Left renal pelvis (tissue), 4 donors: ENCODE results near the gene OR1S1. TPM values are rescaled to one million over a fixed set of nuclear protein-coding genes. Genes with fewer than 3 reads are reported as not detected.
"Not testable (repeated sequence)": the region's sequence is repeated elsewhere in the genome, so short reads cannot be mapped to it uniquely, and the experiment has no call there.

Experiments used
- DNase-seq, 4 donors: peaks; one replicate each; pipeline ENCODE4 v3.0.0-alpha.2; 2013; ENCODE audit warnings: low read depth in 4 of 4, low spot score in 3 of 4
- polyA plus RNA-seq, 4 donors: library from polyadenylated mRNA; unstranded; fragments of 120-200 nt; gene quantifications; one replicate each; pipeline ENCODE4 v1.2.1, GENCODE V29; 2013; ENCODE audit not compliant: insufficient read length in 4 of 4

Gene OR1S1
- polyA plus RNA-seq: not detected

DNA sequence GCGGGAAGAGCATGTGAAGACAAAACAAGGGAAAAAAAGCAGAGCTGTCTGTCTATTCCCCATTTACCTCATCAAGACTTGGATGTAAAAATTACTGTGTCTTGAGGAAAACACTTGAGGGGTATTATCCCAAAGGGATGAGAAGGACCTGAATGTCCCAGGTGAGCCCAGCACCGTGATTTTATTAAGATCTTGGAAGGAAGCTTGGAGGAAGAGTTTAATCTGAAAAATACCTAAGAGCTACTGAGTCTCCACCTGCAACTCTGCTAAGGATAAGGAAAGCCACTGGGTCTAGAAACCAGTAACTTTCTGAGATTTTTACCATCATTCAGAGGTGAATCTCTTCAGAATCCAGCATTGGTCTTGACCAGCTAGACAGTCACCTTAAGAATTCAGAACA lies at the start of gene OR1S1:
Gene OR1S1, plus strand, starts transcription at position 301 of the 400 bp plus-strand sequence.
- not testable (repeated sequence) for DNase-seq

DNA sequence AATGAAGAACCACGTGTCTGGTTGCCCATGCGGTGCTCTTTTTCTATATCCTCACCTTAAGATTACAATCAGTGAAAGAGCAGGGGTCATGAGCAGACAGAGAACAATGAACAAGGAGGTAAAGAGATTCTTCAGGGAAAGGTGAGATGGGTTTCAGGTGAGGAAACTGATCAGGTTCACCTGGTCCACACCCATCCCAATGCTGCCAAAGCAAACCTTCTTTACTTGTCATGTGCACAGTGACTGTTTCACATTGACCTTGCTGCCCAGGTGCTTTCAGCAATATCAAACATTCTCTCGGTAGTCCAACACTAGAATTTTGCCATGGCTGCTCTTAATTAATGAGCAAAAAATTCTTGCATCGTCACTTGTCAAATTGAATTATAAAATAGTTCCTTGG lies 48.1 kb upstream of the OR1S1 start:
- DNase-seq: no peak

DNA sequence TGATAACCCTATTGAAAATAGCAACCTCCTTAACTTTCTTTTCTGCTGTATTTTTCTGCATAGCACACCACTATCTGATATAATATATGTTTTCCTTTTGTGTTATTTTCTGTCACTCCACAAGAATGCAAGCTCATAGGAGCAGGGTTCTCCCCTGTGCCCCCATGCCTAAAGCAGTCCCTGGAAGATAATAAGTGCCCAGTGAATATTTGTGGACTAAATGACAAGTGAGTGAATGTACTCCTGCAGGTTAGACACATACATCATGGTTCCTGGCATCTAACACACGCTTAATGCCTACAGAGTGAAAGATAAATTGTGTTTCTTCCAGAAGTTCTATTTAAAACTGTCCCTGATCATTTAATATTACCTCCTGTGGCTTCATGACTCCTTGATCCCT lies 47.5 kb upstream of the OR1S1 start:
- no peak for DNase-seq

DNA sequence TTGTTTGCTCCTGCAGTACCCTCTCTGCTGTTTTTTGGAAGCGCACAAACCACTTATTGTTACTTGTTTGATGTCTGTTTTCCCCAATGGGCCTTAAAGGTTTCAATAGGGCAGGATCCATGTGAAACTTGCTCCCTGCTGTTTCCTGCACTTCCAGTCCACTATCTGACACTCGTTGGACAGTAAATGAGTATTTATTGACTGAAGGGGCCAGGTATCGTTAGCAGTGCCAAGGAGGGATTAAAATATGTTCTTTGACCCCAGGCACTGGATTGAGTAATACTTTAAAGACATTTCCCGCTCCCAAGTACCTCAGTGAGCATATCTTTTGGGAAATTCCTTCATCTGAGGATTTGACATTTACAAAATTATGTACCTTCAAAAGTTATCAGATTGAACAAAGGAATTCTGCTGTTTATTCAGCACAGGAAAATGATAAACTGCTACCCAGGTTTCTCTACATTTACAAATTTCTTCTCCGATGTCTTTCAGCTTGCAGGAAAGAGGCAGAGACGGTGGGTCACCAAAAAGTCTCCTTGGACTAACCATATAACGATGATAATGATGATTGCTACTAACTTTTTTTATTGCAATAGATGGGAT lies 46.9 kb upstream of the OR1S1 start:
- DNase-seq: no peak

DNA sequence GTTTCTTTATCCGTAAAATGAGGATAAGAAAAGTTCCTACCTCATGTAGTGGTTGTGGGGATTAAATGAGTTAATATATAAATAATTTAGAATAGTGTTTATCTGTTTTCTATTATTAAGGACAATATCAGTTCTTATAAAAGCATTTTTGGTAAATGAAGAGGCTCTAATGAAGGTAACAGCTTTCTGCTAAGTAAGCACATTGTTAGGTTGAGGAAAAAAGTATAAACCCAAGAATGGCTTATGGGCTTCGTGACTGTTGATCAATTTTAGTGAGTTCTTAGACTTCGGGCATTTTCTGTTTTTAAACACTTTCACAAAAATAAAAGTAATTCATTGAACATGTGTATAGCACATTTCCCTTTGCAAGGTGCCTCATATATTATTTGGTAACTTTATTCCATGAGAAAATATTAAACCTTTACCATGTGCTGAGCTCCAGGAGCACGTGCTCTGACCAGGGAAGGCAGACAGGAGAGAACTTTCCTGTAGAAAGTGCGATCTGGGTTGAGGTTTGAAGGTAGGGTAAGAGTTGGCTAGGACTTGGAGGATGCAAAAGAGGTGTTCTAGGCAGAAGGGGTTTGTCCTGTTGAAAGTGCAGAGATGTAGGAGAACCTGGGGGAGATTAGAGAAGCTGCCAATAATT lies 35.0 kb upstream of the OR1S1 start:
- DNase-seq: no peak

DNA sequence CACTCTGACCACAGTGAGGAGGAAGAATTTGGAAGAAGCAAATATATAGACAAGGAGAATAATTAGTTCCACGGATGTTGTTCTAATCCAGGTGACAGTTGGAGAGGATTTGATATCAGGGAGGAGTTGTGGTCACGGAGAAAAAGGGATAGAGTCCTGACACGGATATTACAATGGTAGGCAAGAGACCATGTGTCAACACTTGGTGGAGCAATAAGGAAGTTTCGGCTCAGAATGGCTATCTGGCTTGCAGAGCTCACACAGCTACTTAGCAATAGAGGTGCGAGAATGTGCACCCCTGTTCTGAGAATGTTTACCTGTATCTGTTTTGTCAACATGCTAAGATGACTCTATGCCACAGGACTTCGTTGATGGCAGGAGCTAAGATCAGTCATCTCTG lies 34.1 kb upstream of the OR1S1 start:
- no peak for DNase-seq

DNA sequence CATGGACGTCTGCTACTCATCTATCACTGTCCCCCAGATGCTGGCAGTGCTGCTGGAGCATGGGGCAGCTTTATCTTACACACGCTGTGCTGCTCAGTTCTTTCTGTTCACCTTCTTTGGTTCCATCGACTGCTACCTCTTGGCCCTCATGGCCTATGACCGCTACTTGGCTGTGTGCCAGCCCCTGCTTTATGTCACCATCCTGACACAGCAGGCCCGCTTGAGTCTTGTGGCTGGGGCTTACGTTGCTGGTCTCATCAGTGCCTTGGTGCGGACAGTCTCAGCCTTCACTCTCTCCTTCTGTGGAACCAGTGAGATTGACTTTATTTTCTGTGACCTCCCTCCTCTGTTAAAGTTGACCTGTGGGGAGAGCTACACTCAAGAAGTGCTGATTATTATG lies 32.9 kb upstream of the OR1S1 start:
- DNase-seq: no peak

DNA sequence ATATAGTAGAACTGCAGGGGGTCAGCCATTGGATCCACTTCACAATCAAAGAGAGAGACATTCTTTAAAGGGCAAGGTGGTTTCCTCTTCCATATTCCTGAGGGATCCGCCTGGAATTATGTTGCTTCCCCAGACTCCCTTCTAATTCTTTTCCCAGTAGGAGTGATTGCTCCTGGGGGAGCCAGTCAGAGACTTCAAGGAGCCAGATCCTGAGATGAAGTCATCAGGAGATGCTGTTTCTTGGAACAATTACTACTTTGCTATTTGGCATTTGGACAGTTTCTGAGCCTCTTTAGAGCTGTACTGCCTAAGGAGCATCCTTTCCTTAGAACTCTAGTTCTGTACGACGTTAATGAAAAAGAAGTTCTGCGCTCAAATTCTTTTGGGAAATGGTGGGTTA lies 25.6 kb upstream of the OR1S1 start:
- DNase-seq: no peak

DNA sequence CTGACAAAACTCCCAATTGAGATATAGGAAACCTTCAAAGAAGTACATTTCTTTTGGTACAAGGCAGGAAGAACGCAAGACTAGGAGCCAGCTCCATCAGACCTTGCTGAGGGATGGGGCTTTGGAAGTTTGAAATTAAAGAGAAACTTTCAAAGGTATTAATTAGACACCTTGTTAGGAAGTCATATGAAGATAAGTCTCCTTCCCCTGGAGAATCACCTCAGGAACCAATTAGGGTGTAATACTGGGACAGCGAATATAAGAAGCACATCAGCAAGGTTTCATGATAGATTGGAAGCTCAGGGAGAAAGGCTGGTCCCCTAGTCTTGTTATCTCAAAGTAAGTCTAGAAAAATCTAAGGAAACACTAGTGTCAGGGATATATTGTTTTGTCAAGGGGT lies 23.8 kb upstream of the OR1S1 start, which contains the start of gene OR9Q2:
Gene OR9Q2, plus strand, starts transcription at position 301 of the 400 bp plus-strand sequence. CDS start 1,421 bp downstream, outside the sequence.
- DNase-seq: no peak

DNA sequence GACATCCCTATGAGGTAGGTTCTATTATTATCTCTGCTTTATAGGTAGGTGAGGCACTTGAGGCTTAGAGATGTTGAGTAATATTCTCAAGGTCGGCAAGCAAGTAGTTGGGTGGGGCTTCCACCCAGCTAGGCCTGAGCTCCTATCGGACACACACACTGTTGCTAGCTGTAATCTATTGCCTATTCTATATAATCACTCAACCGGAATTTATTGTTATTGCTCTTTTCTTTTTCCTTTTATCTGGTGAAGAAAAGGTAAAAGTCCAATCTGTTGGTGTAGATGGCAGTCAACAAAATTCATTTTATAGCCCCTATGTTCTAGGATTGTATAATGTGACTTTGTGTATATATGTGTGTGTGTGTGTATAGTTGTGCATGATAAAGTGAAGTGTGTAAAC lies 20.3 kb upstream of the OR1S1 start:
- no peak for DNase-seq

DNA sequence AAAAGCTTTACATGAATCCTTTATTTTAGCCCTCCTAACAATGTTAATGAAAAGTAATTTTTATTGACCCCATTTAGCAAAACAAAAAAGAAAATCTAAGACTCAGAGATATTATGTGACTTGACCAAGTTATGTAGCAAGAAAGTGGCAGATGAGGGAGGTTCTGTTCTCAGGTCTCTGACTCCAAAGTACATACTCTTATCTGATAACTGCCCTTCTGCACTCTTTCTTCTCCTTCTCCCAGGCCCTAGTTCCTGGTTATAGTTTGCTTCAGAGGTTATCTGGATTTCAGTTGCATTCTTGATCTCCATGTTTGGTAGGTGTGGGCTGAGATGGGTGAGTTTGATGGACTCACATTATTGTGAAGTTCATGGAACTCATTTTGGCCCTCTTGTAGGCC lies 19.1 kb upstream of the OR1S1 start:
- no peak for DNase-seq

DNA sequence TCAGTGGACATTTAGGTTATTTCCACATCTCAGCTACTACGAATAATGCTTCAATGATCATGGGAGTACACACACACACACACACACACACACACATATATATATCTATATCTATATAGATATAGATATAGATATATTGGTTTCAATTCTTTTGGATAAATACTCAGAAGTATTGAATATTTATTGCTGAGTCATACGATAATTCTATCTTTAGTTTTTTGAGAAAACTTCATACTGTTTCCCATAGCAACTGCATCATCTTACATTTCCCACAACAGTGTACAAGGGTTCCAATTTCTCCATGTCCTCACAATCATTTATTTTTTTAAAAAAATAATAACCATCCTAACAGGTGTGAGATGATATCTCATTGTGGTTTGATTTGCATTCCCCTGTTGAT lies 16.6 kb upstream of the OR1S1 start:
- no peak for DNase-seq

DNA sequence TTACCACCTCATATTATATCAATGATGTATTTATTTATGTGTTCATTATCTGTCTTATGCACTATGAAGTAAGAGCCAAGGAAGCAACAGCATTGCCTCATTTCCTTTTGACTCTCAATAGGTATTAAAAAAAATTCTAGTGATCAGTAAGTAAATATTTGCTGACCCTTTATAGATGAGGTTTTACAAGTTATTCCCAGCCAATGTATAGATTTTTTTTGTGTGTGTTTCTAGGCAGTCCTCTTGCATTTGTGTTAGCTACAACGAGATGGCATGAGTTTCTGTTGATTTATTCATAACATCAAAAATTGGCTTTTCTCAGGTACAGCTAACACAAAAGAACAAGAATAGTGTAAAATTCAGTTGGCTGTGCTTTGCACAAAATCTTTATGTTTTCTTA lies 13.2 kb upstream of the OR1S1 start:
- DNase-seq: no peak

DNA sequence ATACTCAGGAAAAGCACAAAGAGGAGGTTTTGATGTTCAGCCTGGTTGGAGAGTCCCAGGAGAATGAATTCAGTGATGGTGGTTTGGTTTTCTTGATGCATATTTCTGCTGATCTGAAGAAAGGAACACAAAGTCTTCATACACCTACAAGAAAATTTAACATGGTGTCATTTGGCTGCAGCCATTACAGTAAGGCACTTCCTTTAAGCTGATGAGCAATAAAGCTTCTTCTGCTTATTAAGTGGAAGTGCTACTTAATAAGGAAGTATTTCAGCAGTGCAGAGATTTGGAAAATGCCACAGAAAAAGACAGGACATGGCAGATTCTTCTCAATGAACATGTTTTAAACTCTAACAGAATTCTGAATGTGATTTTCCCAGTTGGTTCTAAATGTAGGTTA lies 8.5 kb upstream of the OR1S1 start, which contains the start of gene OR1S2:
Gene OR1S2, minus strand, starts transcription at position 101 of the 400 bp plus-strand sequence. Its CDS starts 0 bp downstream, at position 101.
- DNase-seq: no peak

DNA sequence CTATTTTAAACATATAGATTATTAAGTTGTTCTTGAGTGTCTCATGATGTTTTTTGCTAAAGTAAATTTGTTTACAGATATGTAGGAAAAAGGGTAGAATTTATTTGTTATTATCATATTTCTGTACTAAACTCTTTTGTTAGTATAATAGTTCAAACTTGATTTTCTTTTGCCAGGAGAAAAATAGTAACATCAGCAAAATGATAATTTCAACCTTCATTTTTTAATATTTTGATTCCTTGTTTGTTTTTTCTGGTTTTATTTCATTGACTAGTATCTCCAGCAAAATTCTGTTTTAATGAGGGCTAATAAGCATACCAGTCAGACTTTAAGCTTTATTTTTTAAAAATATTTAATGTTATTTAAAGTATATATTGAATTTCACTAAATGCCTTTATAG lies 4.0 kb downstream of the OR1S1 start:
- no peak for DNase-seq

DNA sequence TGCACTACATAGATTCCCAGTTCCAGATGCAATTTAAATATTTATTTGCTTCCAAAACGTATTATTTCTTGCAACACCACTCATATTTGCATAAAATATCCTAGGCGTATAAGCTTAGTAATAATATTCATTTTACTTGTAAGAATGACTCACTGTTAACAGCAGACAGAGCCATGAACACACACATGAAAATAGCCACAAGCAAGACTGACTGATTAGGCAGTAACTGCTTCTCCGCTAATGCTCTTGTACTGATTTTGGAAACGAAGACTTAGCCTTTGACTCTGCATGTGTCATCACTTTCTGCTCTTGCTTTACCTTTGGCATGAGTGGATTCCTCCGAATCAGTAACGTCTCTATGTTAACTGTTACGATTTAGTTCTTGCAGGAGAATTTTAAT lies 10.2 kb downstream of the OR1S1 start:
- no peak for DNase-seq

DNA sequence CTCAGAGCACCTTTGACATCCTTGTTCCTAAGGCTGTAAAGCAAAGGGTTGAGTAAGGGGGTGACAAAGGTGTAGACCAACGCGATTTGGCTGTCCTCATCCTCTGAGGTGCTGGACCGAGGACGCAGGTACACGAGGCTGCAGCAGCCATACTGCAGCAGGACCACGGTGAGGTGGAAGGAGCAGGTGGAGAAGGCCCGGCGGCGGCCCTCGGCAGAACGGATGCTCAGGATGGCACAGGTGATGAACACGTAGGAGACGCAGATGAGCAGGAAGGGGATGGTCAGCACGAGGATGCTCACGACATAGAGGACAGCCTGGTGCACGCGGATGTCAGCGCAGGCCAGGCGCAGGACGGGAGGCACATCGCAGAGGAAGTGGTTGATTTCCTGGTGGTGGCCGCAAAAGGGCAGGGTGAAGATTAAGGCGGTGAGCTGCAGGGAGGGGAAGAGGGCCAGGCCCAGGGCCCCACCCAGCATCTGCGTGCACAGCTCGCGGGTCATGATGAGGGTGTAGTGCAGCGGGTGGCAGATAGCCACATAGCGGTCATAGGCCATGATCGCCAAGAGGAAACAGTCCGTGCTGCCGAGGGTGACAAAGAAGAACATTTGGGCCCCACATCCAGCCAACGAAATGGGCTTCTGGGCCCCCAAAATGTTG lies 15.6 kb downstream of the OR1S1 start:
- no peak for DNase-seq

DNA sequence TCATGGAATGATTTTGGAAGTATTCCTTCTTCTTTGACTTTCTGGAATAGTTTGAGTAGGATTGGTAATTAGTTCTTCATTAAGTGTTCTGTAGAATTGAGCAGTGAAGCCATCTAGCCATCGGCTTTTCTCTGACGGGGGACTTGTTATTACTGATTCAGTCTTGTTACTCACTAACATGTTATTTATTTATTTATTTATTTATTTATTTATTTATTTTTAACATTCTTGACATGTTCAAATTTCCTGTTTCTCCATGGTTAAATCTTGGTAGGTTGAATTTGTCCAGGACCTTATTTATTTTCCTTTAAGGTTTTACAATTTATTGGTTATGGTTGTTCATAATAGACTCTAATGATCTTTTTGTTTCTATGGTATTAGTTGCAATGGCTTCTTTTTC lies 31.4 kb downstream of the OR1S1 start:
- no peak for DNase-seq

DNA sequence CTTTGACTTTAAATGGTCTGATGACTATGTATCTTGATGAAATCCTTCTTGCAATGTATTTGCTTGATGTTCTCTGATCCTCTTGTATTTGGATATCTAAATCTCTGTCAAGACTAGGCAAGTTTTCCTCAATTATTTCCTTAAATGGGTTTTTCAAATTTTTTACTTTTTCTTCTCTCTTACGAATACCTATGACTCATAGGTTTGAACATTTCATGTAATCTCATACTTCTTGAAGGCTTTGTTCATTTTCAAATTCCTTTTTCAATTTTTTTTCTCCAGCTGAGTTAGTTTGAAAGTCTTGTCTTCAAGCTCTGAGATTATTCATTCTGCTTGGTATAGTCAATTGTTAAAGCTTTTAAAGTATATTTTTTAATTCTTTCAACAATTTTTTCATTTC lies 42.4 kb downstream of the OR1S1 start:
- DNase-seq: no peak

DNA sequence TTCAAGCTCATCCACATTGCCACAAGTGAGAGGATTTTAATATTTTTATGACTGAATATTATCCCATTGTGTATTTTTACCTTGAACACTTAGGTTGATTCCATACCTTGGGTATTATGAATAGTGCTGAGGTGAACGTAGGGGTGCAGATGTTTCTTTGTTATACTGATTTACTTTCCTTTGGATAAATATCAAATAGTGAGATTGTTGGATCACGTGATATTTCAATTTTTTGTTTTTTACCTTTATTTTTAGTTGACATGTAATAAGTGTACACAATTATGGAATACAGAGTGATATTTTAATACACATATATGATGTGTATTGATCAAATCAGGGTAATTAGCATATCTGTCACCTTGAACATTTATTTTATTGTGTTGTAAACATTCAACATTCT lies 47.5 kb downstream of the OR1S1 start:
- DNase-seq: no peak
